GM18519 (cell line): ENCODE data around the gene ZNF630.
"Not testable (repeated sequence)": the region's sequence is repeated elsewhere in the genome, so short reads cannot be mapped to it uniquely, and the experiment has no call there.

Experiments
- ATAC-seq: cut with Tn5 transposase; IDR thresholded peaks from one replicate; pipeline ENCODE4 v1.9.1; 2021; ENCODE audit warnings: mild to moderate bottlenecking, moderate library complexity; ENCODE audit not compliant: unreplicated experiment, low FRiP score

Gene ZNF630

GRCh38 chrX:48030641-48031173 lies 40.7 kb downstream of the ZNF630 start:
- not testable (repeated sequence) for ATAC-seq

- ATAC-seq: no peak
These were observed 41.2 kb downstream of the ZNF630 start for GRCh38 chrX:48030237-48030636.

GRCh38 chrX:48028091-48028490 lies 43.3 kb downstream of the ZNF630 start:
- ATAC-seq: no peak

DNA sequence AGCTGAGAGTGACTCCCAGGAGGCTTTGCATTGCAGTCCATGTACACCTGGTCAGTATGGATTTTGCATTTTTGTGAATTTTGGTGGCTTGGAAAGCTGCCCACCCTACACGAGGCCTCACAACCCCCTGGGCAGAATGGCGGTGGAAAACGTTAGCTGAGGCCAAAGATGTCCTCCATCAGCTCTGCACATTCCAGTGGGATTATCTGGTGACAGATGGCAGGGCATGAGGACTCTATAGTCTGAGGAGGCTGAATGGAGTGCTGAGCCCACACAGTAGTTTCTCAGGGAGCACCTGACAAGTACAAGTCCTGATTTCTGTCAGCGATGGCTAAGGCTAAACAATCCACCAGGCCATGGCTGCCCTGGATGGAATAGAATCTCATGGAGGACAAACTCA lies 43.9 kb downstream of the ZNF630 start:
- ATAC-seq: not testable (repeated sequence)

- ATAC-seq: no peak
These were observed 45.9 kb downstream of the ZNF630 start for GRCh38 chrX:48025561-48025960.

GRCh38 chrX:48022738-48023137 lies 48.7 kb downstream of the ZNF630 start:
- no peak for ATAC-seq

DNA sequence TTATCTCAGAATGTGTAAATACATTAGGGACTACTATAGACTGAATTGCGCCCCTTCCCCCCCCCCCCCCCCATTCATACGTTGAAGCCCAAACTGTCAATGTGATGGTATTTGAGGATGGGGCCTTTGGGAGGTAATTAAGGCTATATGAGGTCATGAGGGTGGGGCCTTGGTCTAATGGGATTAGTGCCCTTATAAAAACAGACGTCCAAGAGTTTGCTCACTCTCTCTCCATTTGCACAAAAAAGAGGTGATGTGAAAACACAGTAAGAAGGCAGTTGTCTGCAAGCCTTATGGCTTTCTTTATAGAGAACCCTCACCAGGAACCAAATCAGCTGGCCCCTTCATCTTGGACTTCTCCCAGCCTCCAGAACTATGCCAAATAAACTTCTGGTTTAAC lies 49.3 kb downstream of the ZNF630 start:
- ATAC-seq: no peak

GRCh38 chrX:48021026-48021900 lies 50.2 kb downstream of the ZNF630 start:
- ATAC-seq: no peak

DNA sequence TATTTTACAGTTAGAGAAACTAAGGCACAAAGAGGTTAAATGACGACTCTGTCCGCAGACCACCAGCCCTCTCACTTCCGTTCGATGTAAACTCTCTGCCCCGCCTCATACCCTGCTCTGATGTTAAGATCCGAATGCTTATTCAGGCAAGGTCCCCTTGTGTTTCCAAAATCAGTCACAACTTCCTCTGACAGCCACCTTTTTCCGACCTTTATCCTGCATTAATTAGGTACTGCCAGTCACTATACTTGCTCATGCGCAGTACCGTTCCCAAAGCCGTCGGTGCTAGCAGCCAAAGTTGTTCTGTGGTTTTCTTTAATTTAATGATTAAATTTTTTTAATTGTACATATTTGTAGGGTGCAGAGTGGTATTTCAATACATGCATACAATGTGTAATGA lies 51.0 kb downstream of the ZNF630 start:
- not testable (repeated sequence) for ATAC-seq

GRCh38 chrX:48019892-48020291 lies 51.5 kb downstream of the ZNF630 start:
- ATAC-seq: not testable (repeated sequence)

- ATAC-seq: not testable (repeated sequence)
These were observed 54.7 kb downstream of the ZNF630 start for GRCh38 chrX:48016583-48017310.

DNA sequence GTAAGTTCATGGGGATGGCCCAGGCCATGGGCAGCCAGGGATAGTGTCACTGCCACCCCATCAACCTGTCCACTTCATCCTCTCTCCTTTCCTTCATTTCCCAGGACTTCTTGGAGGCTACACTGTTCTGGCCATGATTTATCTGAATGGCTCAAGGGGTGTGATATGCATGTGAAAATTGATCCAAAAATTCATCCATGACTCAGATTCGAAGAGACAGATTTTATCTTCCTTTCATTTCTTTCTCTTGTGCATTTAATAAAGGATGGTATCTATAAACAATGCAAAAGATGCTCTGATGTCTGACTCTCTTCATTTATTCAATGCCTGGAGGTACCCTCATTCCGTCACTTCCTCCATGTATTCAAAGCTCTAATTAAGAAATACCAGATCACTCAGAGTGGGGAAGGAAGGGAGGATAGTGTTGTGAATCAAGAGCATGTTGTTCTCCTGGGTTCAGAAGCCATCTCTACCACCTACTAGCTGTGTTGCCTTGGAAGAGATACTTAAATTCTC lies 61.9 kb downstream of the ZNF630 start:
- ATAC-seq: not testable (repeated sequence)
